ENCODE measurements around the gene SKP1. TPM values are rescaled to one million over a fixed set of nuclear protein-coding genes. Genes with fewer than 3 reads are reported as not detected.

Gene SKP1
- total RNA-seq, 1 donor from 2014 or later: 119 TPM

DNA sequence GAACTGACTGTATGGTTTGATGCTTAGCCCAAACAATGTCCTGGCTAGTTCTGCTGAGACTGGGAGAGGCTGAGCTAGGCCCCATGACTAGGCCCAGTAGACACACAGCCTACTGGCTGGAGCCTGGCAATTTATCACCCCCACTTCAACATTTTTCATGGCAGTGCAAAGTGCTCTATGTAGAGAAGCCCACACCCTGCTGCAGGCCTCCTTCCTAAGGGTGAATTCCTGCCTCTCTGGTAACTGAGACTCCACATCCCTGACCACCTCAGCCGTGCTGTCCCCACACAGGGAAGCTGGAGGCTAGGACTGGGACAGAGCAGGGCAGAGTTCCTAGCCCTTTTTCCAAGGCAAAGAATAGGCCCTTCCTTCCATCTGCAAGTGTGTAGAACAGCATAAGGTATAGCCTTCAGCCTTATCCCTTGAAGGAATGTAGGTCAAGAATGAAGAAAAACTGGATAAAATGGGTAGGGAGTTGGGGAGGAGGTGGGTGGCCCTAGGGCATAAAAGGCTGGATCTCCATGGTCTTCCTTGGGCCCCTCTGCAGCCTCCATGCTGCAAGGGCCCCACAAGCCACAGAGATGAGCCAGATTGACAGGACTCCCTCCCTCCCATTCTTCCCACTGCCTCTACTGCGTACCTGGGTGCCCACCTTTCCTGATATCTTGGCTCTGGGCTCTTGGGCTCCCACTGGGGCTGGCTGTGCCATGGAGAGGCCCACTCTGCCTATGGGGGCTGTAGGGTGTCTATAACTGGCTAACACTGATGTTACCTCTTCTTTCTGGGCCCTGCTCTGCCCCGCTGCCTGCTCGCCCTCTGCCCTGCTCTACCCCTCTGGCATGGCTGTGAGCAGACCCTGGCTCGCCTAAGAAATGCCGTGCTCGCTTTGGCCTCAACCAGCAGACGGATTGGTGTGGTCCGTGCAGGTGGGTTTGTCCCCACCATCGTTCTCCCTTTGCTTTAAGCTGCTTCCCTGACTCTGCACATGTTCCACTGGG is 32.5 kb downstream of the SKP1 start:
- no peak for DNase-seq (ENCODE audit: low read depth in 2 of 2)

DNA sequence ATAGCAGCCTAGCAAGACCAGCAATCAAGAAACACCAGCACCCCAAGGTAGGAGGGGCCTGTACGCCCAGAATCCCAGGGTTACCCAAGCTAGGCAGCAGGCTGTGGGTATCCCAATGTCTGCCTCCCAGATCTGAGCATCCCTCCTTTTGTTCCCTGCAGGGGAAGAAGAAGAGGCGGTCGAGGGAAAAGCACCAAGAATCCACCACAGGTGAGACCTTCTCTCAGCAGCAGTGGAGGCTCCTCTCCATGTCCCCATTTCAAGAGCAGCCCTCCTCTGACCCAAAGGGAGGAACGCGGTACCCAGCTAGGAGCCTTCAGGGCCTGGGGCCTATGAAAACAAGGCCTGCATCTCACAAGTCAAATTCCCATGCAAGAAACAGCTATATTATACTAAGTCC is 33.3 kb downstream of the SKP1 start:
- DNase-seq (ENCODE audit: low read depth in 2 of 2): no peak

GRCh38 chr5:134142806-134143205 is 33.9 kb downstream of the SKP1 start:
- no peak for DNase-seq (ENCODE audit: low read depth in 2 of 2)

DNA sequence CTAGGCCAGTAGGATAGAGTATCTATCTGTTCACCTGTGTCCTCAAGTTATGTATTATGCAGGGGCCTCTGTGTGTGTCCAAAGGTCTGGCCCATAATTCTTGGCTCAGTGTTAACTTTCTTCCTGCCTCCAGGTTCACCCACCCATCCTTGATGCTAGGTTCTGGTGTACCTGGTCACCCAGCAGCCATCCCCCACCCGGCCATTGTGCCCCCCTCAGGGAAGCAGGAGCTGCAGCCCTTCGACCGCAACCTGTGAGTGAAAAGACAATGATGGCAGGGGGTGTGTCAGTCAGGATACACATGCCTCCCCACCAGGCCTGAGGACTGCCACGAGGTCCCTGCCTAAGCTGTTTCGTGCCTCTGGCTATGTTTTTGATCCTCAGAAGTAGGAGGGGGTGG is 34.7 kb downstream of the SKP1 start:
- DNase-seq (ENCODE audit: low read depth in 2 of 2): no peak

GRCh38 chr5:134141331-134142050 is 35.3 kb downstream of the SKP1 start:
- peak in 1 of 2 donors; percentile 29 for DNase-seq (ENCODE audit: low read depth in 2 of 2)

GRCh38 chr5:134140530-134141201 is 36.1 kb downstream of the SKP1 start:
- DNase-seq (ENCODE audit: low read depth in 2 of 2): peak; percentile 68 to 80

GRCh38 chr5:134139891-134140469 is 36.8 kb downstream of the SKP1 start:
- DNase-seq (ENCODE audit: low read depth in 2 of 2): no peak

- no peak for DNase-seq (ENCODE audit: low read depth in 2 of 2)
These were observed 37.3 kb downstream of the SKP1 start for GRCh38 chr5:134139377-134139851.

- no peak for DNase-seq (ENCODE audit: low read depth in 2 of 2)
These were observed 38.1 kb downstream of the SKP1 start for GRCh38 chr5:134138416-134139376.

DNA sequence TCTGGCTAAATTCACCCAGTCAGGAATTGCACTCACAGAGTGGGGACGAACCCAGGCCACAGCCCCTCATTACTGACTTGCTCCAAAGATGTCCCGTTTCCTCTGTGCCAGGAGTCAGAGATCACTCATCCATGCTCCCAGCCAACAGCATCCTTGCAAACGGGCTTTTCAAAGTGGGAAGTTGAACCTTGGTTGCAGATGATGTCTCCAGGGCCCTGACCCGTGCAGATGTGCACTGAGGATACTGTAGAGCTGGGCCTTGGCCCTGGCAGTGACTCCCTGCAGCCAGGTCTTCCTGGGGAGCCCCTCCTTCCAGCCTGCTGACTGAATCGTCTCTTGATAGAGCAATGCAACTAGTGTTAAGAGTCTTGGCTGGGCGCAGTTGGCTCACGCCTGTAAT is 40.0 kb downstream of the SKP1 start:
- no peak for DNase-seq (ENCODE audit: low read depth in 2 of 2)

- DNase-seq (ENCODE audit: low read depth in 2 of 2): no peak
These were observed 40.5 kb downstream of the SKP1 start for GRCh38 chr5:134136221-134136631.

- DNase-seq (ENCODE audit: low read depth in 2 of 2): no peak
These were observed 41.6 kb downstream of the SKP1 start for GRCh38 chr5:134135091-134135655.

DNA sequence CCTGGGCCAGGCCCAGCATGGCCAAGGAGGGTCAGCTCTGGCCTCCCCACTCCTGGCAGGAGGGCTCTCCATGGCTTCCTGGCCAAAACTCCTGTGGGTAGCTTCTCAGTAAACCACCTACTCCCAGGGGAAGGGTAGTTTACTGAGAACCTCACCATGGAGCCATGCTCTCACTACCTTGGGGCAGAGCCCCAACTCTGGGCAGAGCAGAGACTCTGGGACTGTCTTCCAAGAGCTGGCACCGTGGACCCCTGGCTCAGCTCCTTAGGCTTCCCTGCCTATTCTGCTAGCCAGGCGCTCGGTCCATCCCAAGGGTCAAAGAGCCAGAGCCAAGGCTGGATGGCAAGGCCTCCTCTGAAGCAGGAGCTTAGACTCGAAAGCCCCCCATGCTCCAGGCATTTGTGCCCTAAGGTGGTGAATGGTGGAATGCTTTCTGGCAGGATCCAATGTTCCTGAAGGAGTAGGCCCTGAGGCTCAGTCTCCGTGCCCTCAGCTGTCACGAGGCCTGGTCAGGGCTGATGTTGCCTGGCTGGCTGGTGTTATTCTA is 42.7 kb downstream of the SKP1 start:
- DNase-seq (ENCODE audit: low read depth in 2 of 2): no peak

GRCh38 chr5:134133188-134133994 is 43.4 kb downstream of the SKP1 start:
- DNase-seq (ENCODE audit: low read depth in 2 of 2): no peak

DNA sequence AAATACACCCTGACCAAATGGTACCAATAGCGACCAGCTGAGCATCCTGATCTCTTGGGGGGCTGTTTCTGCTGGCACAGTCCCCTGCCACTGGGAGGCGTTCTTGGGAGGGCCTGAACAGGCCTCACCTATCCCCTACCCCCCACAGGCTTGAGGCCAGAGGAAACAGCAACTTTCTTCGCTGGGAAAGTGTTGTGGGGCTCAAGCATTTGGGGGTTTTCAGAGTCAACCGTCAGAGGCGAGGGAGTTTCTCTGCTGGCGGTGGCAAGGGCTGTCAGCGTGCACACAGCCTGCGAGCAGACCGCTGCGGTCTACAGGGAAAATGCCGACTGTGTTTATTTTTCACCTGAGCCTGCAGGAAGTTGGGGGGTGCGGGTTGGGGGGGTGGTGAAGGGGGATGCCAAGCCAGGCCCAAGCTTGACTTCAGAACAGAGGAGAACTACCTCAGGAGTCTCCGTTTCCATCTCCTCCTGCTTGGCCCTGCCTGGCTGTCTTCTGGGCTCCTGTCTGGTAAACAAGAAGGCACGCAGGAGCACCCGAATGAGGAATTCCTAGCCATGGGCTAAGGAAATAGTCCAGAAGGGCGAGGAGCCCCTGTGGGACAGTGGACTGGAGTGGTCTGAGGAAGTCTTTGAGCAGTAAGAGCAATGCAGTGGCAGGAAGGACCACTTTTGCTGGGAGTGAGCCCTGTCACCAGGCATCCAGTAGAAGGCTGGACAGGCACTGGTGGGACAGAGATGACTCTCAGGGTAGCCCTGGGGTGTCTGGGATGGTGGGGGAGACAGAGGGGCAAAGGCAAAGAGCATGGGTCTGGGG is 44.2 kb downstream of the SKP1 start:
- no peak for DNase-seq (ENCODE audit: low read depth in 2 of 2)

DNA sequence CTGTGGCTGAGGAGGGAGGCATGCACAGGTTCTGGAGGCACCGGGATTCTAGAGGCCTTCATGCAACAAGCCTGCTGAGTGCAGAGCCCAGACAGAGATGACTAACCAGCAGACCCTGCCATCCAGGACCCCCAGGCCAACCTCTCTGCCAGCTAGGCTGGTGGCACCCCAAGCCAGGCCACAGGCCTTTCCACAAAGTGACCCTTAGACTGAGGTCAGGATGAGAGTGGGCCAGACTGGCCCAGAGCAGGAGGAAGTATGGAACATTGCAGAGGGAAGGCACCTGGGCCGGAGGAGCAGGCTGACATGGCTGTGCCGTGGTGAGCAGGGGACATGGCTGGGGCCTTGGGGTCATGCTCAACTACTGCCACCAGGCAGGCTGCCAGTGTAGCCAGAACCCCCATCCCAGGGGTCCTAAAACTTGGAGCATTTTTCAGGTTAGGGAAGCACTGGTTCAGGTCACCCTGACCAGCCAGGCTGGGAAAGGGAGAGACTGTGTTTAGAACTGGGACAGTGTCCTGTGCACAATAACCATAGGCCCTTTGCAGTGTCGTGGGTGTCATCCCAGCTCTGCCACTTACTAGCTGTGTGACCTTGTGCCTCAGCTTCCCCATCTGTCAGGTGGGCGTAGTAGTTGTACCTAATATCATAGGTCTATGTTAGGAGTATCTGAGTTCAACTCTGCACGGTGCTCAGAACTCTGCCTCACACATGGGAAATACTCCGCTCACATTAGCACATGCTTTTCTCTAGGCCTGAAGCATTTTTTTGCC is 45.0 kb downstream of the SKP1 start:
- DNase-seq (ENCODE audit: low read depth in 2 of 2): no peak

GRCh38 chr5:134131165-134131564 is 45.6 kb downstream of the SKP1 start:
- DNase-seq (ENCODE audit: low read depth in 2 of 2): no peak
